Thymus (tissue), 11 donors: ENCODE measurements around the gene MRPL14. TPM values are rescaled to one million over a fixed set of nuclear protein-coding genes. Genes with fewer than 3 reads are reported as not detected.

Experiments
- DNase-seq, 9 donors: peaks; one replicate each; pipeline ENCODE4 v3.0.0-alpha.2; 2013; ENCODE audit warnings: low spot score in 9 of 9, low read depth in 6 of 9, missing footprints in 1 of 9
- H3K27ac ChIP-seq, 2 donors: one replicate each; pipeline ENCODE4 v1.5.1; 2013; ENCODE audit warnings: control low read depth in 1 of 2, low read depth in 1 of 2, low read length in 1 of 2, mild to moderate bottlenecking in 1 of 2, moderate library complexity in 1 of 2
- H3K27me3 ChIP-seq, 2 donors: one replicate each; pipeline ENCODE4 v1.5.1; 2013; ENCODE audit warnings: low read length in 1 of 2; ENCODE audit not compliant: control insufficient read depth in 2 of 2, insufficient read depth in 1 of 2
- H3K36me3 ChIP-seq, 2 donors: one replicate each; pipeline ENCODE4 v1.5.1; 2013; ENCODE audit warnings: low read length in 1 of 2, mild to moderate bottlenecking in 1 of 2, moderate library complexity in 1 of 2; ENCODE audit not compliant: control insufficient read depth in 2 of 2, insufficient read depth in 2 of 2
- H3K4me1 ChIP-seq, 2 donors: one replicate each; pipeline ENCODE4 v1.5.1; 2013; ENCODE audit warnings: low read length in 2 of 2; ENCODE audit not compliant: control insufficient read depth in 2 of 2, insufficient read depth in 2 of 2
- H3K4me3 ChIP-seq, 2 donors: one replicate each; pipeline ENCODE4 v1.5.1; 2013; ENCODE audit warnings: low read length in 2 of 2, control low read depth in 1 of 2, mild to moderate bottlenecking in 1 of 2
- H3K9me3 ChIP-seq, 2 donors: one replicate each; pipeline ENCODE4 v1.5.1; 2013; ENCODE audit warnings: low read length in 1 of 2, mild to moderate bottlenecking in 1 of 2; ENCODE audit not compliant: control insufficient read depth in 2 of 2, insufficient read depth in 1 of 2
- whole genome bisulfite sequencing: extraction: QIAGEN DNeasy Blood & Tissue Kit; methylation state at CpG from one replicate; pipeline ENCODE4 v1.1.7; 2013; 5-methylcytosine and 5-hydroxymethylcytosine counted together
- polyA plus RNA-seq: library from polyadenylated mRNA; stranded (reverse); fragments of 200-250 nt; gene quantifications from one replicate; pipeline ENCODE4 v1.2.3, GENCODE V29; 2013
- total RNA-seq: library from RNA; stranded (reverse); fragments of 120-200 nt; gene quantifications from one replicate; pipeline ENCODE4 v1.2.4, GENCODE V29; 2013
- donor health status: healthy.

Gene MRPL14
- total and polyA plus RNA-seq, 2 donors = 48.4 to 81.5 TPM

DNA sequence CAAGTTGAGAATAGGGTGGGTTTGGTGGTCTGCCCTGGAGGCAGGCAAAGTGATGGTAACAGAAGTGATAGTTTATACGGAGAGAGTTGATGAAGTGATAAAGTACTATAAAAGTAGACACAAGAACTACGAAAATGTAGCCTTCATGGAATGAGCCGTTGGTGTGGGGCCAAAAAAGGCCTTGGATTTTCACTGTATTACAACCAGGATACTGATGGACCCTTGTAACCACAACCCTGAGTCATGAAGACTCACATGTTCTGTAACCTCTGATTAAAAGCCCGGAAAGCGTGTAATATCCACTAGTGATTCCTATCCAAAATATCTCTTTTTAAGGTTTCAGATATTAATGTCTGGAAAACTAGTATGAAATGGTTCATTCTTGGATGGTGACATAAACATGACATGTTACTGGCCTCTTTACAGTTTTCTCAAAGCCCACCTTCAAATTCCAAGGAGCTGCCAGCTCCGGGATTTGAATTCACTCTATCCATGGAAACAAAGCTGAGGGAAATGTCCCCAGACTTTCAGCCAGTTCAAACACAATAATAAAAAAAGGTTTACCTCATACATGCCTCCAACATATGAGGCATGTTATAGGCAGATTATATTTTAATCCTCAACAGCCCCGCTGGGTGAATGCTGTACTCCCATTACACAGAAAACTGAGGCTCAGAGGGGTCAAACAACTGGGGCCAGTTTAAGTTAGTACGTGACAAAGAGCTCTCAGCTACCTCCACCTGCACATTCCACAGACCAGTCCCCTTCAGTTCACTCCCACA, 55.4 kb downstream of the MRPL14 start:
- Histone ChIP-seq H3K9me3 (peaks cover 0 to 7% of the 10 kb centered on the region in 2 donors), H3K36me3 (no peaks in the 10 kb centered on the region), H3K27me3 (peaks cover 9 to 21% of the 10 kb centered on the region in 2 donors), H3K4me3 (no peak overlapping the region), H3K27ac (peak overlapping the region in 1 of 2 donors; percentile 88), H3K4me1 (peaks cover 12 to 38% of the 10 kb centered on the region in 2 donors)
- 96% methylated on average over 8 of the region's 8 CpGs for WGBS
- no peak for DNase-seq

DNA sequence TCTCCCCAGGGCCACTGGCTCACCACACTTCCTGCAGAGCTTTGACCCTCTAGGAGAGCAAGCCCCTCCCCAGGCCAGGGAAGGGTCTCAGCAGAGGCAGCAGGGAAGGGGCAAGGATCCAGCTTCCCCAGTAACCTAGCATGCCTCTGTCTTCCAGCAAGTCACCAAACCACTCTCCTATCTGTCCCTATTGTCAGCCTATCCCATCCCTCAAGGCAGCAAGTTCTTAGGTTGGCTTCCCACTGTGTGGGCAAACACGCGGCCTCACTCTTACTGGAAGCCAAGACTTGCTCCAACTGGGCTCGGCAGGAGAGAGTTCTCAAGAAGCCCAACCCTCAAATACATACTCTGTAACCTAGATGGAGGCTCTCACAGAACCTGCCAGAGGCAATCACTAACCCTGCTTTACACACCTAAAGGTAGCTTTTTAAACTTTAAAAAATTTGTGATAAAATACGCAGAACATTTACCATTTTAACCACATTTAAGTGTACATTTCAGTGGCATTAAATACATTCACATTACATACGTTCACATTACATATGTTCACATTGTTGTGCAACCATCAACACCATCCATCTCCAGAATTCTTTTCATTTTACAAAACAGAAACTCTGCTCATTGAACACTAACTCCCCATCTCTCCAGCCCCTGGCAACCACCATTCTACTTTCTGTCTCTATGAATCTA, 58.5 kb downstream of the MRPL14 start:
- DNase-seq = no peak
- 97% methylated on average over 5 of the region's 5 CpGs for WGBS
- Histone ChIP-seq H3K27ac (no peak overlapping the region), H3K36me3 (no peaks in the 10 kb centered on the region), H3K27me3 (peaks cover 0 to 4% of the 10 kb centered on the region in 2 donors), H3K4me1 (peaks cover 6 to 14% of the 10 kb centered on the region in 2 donors), H3K9me3 (peaks cover 0 to under 1% of the 10 kb centered on the region in 2 donors), H3K4me3 (no peak overlapping the region)

DNA sequence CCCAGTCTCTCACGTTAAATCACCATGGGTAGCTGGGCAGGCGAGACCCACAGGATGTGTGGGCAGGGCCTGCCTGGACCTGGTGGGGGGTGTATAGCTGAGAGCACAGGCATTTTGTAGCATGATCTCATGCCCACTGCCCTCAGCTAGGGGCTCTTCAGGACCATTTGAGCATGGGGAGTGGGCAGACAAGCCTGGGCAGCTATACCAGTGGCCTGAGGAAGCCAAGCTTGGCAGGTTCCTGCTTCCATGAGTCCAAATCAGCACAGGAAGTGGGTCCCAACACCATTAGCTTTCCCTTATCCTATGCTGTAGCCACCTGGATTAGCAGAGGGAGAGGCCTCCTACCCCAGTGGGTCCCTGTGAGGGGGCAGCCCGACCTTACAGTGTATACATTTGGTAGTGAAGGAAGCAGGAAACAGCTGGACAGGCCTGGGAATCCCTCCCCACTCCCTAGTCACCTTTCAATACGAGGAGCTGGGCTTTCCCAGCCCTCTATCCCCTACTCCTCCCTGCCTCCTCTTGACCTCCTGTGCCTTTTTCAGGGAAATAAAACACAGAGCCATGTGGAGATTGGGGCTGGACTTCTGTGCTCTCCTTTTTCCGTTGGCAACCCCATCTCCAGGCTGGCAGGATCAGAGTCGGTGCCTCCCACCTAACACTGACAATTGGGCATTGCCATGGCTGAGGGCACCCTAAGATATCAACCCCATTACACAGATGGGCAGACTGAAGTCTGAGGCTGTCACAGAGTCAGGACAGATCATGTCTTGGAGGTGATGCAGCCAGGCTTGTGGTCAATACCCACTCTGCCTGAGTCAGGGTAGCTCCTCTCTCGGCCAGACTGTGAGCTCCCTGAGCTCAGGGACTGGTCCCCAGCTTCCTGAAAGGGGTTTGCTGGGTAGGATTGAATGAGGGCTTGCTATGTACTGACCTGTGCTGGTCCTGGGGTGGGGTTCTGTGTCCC, 59.8 kb downstream of the MRPL14 start:
- no peaks in the 10 kb centered on the region for H3K9me3 ChIP-seq
- H3K36me3 ChIP-seq = no peaks in the 10 kb centered on the region
- no peak for DNase-seq
- peaks cover 0 to 8% of the 10 kb centered on the region in 2 donors for H3K4me1 ChIP-seq
- H3K27ac ChIP-seq = no peak overlapping the region
- no peak overlapping the region for H3K4me3 ChIP-seq
- H3K27me3 ChIP-seq = peaks cover 0 to 2% of the 10 kb centered on the region in 2 donors
- WGBS = 75% methylated on average over 7 of the region's 7 CpGs

- no peaks in the 10 kb centered on the region for H3K9me3 ChIP-seq
- no peak overlapping the region for H3K27ac ChIP-seq
- DNase-seq = no peak
- WGBS = 91% methylated on average over 6 of the region's 6 CpGs
- peaks cover 0 to 4% of the 10 kb centered on the region in 2 donors for H3K4me1 ChIP-seq
- H3K4me3 ChIP-seq = no peak overlapping the region
- H3K27me3 ChIP-seq = peaks cover 0 to 2% of the 10 kb centered on the region in 2 donors
- H3K36me3 ChIP-seq = no peaks in the 10 kb centered on the region
Measured at GRCh38 chr6:44066394-44067172, 60.7 kb downstream of the MRPL14 start.

GRCh38 chr6:44065443-44066140, 61.7 kb downstream of the MRPL14 start:
- Histone ChIP-seq H3K4me1 (peaks cover 0 to 4% of the 10 kb centered on the region in 2 donors), H3K27me3 (peaks cover 0 to 2% of the 10 kb centered on the region in 2 donors), H3K9me3 (no peaks in the 10 kb centered on the region), H3K36me3 (no peaks in the 10 kb centered on the region), H3K27ac (no peak overlapping the region), H3K4me3 (no peak overlapping the region)
- no peak for DNase-seq
- WGBS = 90% methylated on average over 13 of the region's 13 CpGs

DNA sequence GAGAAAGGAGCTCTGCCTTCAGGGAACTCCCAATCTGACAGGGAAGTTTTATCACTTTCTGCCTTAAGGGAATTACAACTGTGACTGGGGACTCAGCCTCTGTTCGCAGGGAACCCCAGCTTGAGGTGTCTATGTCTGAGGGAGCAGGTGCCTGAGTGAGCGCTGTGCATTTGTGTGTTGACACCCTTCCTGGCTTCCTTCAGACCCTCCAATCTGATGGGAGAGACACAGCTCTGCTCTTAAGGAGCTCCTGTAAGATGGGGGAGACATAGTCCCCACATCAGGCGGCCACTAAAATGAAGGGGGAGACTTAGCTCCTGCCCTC, 62.3 kb downstream of the MRPL14 start:
- H3K27ac ChIP-seq = no peak overlapping the region
- no peaks in the 10 kb centered on the region for H3K36me3 ChIP-seq
- no peak overlapping the region for H3K4me3 ChIP-seq
- peaks cover 0 to 4% of the 10 kb centered on the region in 2 donors for H3K4me1 ChIP-seq
- H3K27me3 ChIP-seq = peaks cover 0 to 2% of the 10 kb centered on the region in 2 donors
- WGBS = 97% methylated on average over 3 of the region's 3 CpGs
- H3K9me3 ChIP-seq = no peaks in the 10 kb centered on the region
- no peak for DNase-seq

GRCh38 chr6:44064089-44064947, 62.9 kb downstream of the MRPL14 start:
- no peaks in the 10 kb centered on the region for H3K9me3 ChIP-seq
- peaks cover 0 to 2% of the 10 kb centered on the region in 2 donors for H3K27me3 ChIP-seq
- no peak for DNase-seq
- no peaks in the 10 kb centered on the region for H3K36me3 ChIP-seq
- peak overlapping the region in 1 of 2 donors; percentile 37 for H3K27ac ChIP-seq
- no peak overlapping the region for H3K4me3 ChIP-seq
- peaks cover 0 to 5% of the 10 kb centered on the region in 2 donors for H3K4me1 ChIP-seq
- WGBS = 80% methylated on average over 17 of the region's 17 CpGs
